HG03196 (cell line): ENCODE results near the gene EIF1AD.
"Not testable (repeated sequence)": the region's sequence is repeated elsewhere in the genome, so short reads cannot be mapped to it uniquely, and the experiment has no call there.

ENCODE experiments used
- ATAC-seq: cut with Tn5 transposase; IDR thresholded peaks from one replicate; pipeline ENCODE4 v1.9.1; 2021; ENCODE audit not compliant: unreplicated experiment

The EIF1AD gene

DNA sequence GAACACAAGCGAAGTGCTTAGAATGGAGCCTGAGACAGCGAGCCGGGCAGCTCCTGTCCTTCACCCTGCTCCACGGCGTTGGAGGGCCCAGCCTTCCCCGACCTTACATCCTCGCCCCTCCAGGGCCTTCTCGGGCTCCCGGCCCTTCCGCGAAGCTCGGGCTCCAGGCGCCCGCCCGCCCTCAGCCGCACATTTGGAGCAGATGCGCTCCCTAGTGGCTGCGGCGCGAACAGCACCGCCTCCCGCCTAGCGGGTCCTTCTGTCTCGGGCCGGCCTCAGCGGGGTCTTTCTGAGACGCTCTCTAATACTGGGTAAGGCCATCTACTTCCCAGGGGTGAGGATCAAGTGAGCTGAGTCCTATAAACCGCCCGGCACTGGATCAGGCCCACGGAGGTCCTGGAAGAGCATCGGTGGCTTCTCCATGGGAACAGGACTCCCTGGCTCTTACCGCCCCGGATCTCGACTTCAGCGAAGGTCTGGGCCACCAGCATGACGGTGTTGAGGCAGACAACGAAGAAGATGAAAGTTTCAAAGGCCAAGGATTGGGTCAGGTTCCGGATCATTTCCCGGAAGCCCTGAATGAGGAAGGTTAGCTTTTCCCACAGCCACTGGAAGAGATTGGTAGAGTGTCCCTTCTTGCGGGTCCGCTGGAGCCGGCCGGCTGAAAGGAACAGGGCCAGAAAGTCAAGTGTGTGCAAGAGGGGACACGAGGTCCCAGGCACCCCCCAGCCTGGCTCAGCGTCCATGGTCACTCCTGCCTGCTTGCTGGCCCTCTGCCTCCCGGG lies 20.6 kb upstream of the EIF1AD start:
- ATAC-seq: no peak

- no peak for ATAC-seq
Observed at GRCh38 chr11:66020618-66021357, 18.8 kb upstream of the EIF1AD start.

GRCh38 chr11:66020212-66020611 lies 18.3 kb upstream of the EIF1AD start:
- ATAC-seq: no peak

- no peak for ATAC-seq
Observed at GRCh38 chr11:66017321-66017720, 15.4 kb upstream of the EIF1AD start.

GRCh38 chr11:66016793-66017177 lies 14.8 kb upstream of the EIF1AD start:
- ATAC-seq: no peak

- no peak for ATAC-seq
Observed at GRCh38 chr11:66015936-66016792, 14.2 kb upstream of the EIF1AD start.

DNA sequence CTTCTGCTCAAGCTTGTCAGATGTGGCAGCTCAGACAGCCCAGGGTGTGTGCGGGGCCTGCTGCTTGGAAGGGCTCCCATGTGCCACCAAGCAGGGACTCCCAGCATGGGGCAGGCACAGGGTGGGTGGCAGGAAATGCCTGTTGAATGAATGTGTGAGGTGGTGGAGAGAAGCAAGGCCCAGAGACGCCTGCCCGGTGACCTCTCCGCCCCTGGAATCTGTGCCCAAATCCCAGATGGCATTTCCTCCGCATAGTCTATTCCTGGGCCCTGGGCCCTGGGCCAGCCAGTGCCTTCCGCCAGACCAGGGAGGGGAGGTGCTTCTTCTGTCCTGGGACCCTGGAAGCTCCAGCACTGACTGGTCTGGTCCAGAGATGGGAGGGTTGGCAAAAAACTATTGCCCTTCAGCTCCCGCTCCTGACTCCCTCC lies 13.5 kb upstream of the EIF1AD start:
- no peak for ATAC-seq

DNA sequence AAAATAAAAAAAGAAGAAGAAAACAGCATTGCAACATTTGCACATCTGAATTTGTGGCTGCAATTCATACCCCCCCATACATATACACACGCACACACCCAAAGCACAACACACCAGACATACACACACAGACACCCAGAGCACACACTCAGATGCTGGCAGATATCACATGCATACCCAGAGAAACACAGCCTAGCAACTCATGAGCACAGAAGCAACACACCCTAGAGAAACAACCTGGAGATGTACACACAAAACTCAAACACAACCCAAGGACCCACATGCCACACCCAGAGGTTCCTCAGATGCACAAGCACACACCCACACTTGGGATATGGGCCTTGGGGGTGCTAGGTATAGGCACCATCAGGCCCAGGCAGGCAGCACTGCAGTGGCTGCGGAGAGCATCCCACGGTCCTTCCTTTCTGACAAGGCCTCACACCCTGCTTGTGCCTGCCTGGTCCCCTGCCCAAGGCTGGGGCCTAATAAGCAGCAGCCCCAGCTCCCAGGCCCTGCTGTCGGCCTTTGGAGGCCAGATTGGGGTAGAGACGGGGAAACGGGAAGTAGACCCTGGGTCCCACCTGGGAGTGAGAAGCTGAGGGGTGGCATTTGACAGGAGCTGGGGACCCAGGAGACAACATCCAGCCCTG lies 13.0 kb upstream of the EIF1AD start:
- ATAC-seq: no peak

DNA sequence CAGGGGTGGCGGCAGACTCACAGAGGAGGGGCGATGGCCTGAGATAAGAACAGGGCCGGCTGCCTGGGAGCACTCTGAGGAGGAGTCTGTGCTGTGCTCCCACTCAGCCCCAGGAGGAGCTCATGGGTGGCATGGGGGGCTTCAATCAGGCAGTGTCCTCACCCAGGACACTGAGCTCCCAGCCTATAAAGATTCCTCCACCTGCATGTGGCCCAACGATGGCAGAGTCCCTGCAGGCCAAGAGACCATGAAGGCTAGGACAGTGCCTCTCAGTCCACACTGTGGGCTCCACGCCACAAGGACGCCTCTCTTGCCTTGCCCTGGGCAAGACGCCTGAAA lies 11.8 kb upstream of the EIF1AD start:
- ATAC-seq: no peak

GRCh38 chr11:66012946-66013761 lies 11.2 kb upstream of the EIF1AD start:
- ATAC-seq: no peak

GRCh38 chr11:66012371-66012945 lies 10.5 kb upstream of the EIF1AD start:
- no peak for ATAC-seq

DNA sequence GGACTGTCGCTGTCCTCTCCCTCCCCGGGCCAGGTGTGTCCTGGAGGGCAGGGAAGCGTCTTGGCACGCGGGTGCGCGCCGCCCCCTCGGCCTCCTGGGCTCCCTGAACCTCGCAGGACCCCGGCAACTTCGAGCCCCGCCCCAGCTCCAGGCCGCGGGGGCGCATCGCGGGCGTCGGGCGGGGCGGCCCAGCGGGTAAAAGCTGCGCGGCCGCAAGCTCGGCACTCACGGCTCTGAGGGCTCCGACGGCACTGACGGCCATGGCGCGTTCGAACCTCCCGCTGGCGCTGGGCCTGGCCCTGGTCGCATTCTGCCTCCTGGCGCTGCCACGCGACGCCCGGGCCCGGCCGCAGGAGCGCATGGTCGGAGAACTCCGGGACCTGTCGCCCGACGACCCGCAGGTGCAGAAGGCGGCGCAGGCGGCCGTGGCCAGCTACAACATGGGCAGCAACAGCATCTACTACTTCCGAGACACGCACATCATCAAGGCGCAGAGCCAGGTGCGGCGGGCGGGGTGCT lies 9.9 kb upstream of the EIF1AD start, which contains the start of gene CST6:
Gene CST6 (plus strand): TSS at position 224 of the 519 bp plus-strand sequence. CDS start 37 bp downstream, at position 261.
- ATAC-seq: no peak

GRCh38 chr11:66011239-66011784 lies 9.4 kb upstream of the EIF1AD start:
- no peak for ATAC-seq

DNA sequence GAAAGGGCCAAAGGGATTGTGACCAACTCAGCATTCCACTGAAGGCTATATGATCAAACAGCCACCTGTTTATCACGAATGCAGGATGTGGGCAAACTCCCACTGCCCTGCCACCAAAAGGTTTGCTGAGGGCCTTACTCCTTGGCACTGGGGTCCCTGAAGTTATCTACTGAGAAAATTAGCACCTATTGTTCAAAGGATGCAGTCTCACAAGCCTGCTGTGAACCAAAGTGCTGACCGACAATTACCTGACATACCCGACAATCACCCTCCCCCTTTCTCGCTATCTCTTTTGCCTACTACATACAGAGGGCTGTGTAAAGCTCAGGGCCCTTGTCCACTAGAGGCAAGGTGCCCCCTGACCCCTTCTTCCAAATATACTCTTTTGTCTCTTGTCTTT lies 8.1 kb upstream of the EIF1AD start:
- not testable (repeated sequence) for ATAC-seq

GRCh38 chr11:66008468-66009101 lies 6.6 kb upstream of the EIF1AD start:
- no peak for ATAC-seq

DNA sequence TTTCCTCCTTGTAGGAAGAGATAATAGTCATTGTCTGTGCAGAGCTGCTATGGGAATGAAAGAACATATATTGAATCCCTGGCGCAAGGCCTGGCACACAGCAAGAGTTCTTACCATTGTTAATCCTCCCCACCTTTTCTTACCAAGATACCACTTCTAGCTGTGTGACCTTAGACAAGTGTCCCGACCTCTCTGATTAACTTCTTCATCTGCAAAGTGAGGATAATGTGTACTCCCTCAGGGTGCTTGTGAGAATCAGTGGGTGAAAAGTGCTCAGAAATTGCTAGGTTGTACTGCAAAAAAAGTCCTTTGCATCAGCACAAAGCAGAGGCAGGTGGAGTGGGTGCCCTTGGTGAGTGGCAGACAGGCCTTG lies 6.1 kb upstream of the EIF1AD start:
- ATAC-seq: no peak

GRCh38 chr11:66007201-66007634 lies 5.3 kb upstream of the EIF1AD start:
- no peak for ATAC-seq

DNA sequence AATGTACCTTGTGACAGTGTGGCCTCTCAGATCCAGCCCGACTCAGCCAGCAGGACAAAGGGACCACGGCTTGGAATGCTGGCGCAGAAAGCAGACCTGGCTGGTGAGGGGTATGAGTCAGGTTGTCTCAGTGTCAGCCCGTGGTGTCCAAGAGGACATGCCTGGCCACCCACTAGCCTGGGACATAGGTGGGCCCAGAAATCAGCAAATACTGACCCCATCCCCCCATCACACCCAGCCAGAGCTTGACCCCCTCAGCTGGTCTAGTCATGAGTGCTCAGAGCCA lies 4.9 kb upstream of the EIF1AD start:
- ATAC-seq: no peak
